Measurements from ENCODE around the gene RNASE7. TPM values are rescaled to one million over a fixed set of nuclear protein-coding genes. Genes with fewer than 3 reads are reported as not detected.

RNASE7 gene
- total RNA-seq, 1 donor from 2014 or later = not detected

DNA sequence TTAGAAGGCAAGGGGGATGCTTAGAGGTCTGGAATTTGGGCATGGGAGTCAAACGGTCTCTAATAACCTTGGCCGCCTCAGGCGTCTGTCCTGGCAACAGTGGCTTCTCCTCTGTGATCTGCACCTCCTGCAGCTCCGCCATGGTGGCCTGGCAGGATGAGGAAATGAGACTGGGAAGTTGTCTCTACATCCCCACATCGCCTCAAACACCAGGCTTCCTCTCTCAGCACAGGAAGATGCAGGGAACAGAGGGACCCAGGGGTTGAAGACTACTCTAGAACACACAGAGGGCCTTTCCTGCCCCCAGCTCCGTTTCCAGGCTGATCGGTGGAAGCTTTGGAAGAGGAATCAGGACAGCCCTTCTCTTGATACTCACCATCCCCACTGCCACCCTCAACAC lies 19.0 kb upstream of the RNASE7 start:
- FAIRE-seq = no peak
- DNase-seq (ENCODE audit: low spot score in 2 of 2) = no peak

DNA sequence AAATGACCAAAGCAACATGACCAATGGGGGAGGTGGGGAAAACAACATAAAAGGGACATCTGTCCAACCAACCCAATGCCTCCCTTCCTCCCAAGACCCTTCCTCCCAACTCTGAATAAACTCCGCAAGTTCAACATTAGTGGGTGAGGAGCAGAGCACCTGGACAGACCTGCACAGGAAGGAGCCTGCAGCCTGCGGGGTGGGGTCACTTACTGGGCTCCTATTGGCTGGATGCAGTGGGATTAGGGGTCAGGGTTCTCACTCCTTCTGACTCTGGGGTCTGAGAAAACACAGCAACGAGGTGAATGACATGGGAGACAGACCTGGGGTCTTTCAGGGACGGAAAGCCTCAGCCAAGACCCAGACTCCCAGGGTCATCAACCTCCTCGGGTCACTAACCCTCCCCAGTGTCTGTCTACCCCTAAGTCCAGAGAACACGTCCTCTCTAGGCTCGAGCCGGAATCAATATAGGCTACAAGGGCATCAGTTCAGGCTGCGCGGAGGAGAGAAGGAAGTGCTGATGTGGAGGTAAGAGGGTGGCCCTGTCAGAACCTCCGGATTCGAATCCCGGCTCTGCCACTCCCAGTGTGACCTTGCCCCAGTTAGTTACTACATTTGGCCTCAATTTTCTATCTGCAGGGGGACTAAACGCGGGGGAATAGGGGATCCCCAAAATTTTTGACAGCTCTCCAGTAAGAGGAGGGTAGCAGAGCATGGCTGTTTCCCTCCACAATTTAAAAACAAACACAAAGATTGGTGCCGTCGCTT lies 18.2 kb upstream of the RNASE7 start:
- FAIRE-seq (no peak), DNase-seq (ENCODE audit: low spot score in 2 of 2) (no peak)

DNA sequence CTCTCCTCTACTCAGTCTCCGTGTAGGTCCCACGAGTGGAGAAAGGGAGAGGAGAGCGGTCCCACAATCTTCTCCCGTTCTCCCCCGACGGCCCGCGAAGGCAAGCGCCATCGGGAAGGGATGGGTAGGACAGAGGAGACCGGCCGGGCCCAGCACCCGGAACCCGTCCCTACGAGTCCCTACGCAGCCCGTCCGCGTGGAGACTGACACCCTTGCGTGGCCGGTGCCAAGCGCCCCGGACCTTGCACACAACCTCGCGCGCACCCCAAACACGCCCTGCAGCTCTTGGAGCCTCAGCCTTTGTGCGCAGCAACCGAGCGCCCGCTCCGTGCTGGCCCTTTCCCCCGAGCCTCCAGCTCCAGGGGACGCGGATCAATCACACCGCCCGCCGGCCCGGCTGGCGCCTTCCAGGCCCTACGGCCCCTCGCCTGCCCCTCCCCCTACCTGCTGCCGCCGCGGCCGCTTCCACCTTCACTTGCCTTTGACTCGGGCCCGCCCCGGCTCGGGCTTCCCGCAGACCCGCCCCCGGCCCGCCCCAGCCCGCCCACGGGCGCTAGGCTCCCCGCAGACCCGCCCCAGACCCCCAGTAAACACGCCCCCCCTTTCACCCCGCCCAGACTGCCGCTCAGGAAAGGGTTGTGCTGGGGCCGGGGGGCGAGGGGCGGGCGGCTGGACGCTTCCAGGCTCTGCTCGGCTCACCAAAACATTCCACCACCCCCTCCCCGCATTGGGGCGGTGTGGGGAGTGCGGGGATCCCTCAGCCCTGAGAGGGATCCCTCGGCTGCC lies 17.4 kb upstream of the RNASE7 start, which contains the start of gene NDRG2:
Gene NDRG2 (minus strand): TSS at position 477 of the 786 bp plus-strand sequence. CDS start 1,746 bp downstream, outside the sequence.
- FAIRE-seq (no peak), DNase-seq (ENCODE audit: low spot score in 2 of 2) (peak; percentile 79 to 86)

DNA sequence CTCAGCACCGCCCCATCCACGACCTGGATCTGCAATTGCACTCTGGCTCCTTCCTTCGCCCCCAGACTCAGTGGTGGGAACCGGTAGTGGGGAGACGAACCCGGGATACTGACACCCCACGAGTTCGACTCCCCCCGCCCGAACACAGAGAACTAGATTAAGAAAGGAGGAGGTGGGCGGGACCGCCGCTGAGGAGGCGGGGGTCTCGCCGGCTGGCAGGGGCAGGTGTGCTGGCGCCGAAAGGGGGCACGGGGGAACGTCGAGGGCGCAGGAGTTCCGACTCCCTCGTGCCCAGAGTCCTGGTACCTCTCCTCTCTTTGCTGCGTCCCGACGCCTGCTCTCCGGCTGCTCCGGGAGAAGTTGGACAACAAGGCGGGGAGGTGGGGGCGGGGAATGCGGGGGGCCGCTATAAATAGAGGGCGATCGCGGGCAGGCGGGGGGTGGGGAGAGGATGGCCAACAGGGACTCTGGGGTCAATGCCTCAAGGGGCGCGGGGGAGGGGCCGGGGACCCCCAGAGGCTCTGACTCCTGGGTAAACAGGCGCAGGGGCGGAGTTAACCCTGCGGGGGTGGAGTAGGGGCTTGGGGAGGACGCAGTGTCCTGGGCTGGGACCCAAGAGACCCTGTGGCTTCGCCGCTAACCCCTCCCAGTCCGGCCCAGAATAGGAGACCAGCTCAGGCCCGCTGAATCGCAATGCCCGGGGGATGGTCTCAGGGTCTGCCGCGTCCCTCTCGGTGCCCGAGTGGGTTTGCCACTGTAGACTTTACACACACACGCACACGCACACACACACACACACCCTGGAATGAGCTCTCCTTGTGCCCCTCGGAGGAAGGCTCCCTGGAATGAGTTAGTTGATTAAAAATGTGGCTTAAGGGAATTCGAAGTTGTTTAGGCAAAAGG lies 16.5 kb upstream of the RNASE7 start:
- FAIRE-seq (no peak), DNase-seq (ENCODE audit: low spot score in 2 of 2) (peak; percentile 72 to 80)

DNA sequence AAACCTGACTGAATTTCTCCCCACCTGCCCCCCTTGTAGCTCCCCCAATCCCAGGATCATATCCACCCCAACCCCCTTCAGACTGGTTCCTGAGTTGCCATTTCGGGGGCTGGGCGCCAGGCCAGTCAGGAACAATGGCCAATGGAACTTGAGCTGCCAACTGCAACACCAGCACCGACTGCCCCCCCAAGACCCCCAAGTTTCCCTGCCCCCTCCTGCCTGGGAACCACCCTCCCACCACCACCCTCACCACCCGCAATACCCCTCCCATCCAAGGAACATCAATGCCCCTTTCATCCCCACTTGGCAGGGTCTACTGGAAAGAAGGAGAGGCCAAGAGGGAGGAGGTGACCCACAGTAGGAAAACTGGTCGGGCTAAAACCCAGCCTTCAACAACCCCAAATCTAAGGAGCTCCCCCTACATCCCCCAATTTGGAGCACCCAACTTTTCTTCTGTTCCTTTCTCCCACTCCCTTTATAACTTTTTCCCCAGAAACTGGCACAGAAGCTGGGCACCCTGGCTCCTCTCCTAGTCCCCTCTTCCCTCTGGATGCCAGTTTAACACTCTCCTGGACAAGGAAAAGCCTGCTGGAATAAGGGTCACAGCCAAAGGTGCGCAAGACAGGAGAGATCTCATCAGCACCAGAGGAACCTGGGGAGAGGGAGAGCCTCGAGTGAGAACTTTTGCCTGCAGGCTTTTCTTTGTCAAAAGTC lies 15.7 kb upstream of the RNASE7 start:
- FAIRE-seq (no peak), DNase-seq (ENCODE audit: low spot score in 2 of 2) (peak; percentile 62 to 78)

DNA sequence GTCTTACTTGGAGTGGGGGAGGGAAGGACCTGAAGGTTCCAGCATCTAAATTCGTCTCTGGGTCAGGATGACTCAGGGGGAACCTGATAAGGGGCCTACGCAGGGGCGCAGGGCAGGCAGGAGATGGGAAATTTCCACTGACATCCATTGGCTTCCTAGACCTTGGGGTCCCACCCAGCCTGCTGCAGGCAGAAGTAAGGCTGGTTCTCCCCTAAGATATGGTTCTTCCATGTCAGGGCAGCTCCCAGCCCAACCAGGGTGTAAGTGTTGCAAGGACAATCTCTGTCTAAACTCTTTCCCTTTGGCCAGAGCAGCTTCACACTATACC lies 15.2 kb upstream of the RNASE7 start:
- FAIRE-seq = no peak

DNA sequence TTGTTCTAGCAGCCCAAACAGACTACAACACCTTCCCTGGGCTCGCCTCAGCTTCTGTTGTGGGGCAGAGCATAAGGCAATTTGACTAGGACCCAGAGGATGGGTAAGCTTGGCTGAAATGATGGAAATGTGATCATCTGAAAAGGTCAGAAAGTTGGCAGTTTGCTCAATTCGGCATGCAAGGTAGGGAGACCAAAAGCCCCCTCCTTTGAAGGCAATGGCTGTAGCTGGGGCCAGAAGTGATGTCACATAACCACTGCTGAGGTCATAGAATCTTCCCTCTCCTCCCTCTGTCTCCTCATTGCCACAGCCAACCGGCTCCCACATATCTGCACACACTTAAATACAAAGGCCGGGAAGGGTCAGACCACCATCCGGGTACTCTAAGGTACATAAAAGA lies 12.2 kb upstream of the RNASE7 start, which contains the start of gene TPPP2:
Gene TPPP2 (plus strand): TSS at position 301 of the 400 bp plus-strand sequence. CDS start 365 bp downstream, outside the sequence.
- DNase-seq (ENCODE audit: low spot score in 2 of 2) = no peak
- FAIRE-seq = no peak

More for the DNA sequence above, 15.2 kb upstream of the RNASE7 start:
- DNase-seq (ENCODE audit: low spot score in 2 of 2) = no peak

DNA sequence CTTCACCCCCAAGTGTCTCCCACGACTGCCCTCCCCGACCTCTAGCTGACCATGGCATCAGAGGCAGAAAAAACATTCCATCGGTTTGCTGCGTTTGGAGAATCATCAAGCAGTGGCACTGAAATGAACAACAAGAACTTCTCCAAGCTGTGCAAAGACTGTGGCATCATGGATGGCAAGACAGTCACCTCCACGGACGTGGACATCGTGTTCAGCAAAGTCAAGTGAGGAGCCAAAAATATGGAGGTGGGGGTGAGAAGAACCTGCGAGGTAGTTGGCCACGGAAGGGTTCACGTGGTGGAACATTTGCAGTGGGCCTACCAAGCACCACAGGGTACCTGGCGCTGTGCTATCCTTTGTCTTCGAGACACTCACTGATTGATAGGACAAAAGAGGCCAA lies 11.6 kb upstream of the RNASE7 start:
- FAIRE-seq (no peak), DNase-seq (ENCODE audit: low spot score in 2 of 2) (no peak)

DNA sequence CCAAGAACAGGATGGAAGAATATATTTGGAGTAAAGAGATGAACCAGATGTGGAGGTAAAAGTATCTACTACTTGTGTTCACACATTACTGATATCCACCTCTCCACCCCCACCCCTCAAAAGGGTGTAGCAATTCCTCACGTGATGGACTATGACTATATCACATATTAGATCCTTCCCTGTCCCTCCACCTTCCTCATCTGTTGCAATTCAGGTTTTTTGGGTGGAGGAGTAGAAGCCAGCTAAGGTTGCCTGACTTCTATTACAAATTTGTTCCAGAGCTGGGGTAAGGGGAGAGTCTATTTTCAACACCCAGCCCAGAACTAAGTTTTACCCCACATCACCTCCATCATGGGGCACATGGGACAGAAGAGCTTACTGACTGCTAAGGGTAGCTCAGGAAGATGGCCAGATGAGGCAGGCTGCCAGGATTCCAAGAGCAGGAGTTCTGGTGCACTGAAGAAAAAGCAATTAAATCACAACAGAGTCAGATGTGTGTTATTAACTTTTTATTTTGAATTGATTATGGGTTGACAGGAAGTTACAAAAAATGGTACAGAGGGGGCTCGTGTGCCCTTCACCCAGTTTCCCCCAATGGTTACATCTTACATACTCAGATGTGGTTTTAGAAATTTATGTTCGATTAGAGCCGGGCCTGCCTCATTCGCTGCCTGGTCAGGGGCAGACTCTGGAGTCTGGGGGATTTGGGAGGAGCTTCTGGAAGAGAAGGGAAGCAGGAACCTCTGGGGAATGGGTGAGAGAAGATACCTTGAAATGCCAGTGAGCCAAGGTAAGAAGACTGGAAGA lies 9.6 kb upstream of the RNASE7 start:
- no peak for DNase-seq (ENCODE audit: low spot score in 2 of 2)
- no peak for FAIRE-seq

DNA sequence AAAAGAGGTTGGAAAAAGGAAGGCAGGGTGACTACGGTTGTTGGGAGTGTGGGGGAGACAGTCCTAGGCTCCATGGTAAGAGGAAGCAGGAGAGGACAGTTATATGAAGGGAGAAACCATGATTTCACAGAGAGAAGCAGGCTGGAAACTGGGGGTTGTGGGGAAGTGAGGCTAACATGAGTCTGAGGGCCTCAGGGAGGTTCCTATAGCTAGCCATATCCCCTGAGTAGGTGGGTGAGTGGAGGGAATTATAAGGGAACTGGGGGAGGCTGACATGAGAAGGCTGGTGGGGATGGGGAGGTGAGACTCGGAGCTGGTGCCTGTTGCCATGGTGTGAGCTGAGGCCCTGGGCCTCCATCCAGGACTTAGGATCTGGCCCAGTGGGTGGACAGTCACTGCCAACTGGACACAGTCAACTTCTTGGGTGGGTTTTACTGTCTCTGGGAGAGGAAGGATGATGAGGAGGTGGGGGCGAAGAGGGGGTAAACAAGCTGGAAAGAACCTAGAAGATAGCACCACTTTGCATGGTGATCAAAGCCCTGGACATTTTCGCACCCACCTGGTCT lies 8.9 kb upstream of the RNASE7 start:
- DNase-seq (ENCODE audit: low spot score in 2 of 2) (no peak), FAIRE-seq (no peak)

DNA sequence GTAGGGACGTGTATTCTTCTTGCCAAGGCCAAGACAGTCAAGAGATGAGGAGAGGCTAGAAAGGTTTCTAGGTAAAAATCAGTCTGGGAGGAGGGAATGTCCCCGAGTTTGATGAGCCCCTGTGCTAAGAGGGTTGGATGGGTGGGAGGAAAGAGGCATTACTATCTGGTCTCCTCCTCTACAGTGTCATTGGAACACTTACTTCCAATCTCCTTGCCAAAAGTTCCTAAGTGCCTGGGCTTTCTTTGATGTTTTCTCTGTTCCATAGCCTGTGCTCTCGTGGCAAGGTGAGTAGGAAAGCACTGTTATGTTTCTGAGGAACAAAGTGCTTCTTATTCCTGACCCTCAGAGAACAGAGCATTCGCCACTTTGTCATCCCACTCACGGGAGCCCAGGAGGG lies 7.5 kb upstream of the RNASE7 start, which contains the start of gene RNASE13:
Gene RNASE13 (minus strand): TSS at position 101 of the 400 bp plus-strand sequence. CDS start 519 bp downstream, outside the sequence.
- no peak for FAIRE-seq

DNA sequence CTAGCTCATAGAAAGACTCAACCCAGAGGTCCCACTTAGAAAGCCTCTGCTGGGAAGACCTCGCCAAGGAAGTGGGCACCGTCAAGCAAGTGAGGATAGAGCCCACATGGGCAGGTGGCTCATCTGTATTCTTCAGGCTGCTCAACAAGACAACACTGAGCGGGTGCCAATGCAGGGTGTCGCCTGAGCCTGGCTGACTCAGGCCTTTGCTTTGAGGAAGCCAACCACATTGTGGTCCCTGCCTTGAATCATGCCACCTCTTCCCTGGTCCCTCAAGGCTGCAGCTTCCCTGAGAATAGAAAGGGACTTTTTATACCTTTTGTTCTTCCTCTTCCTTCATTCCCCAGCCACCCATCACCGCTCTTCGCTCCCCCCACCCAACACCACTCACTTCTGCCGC lies 5.4 kb upstream of the RNASE7 start:
- DNase-seq (ENCODE audit: low spot score in 2 of 2) (no peak), FAIRE-seq (no peak)

More for the DNA sequence above, 7.5 kb upstream of the RNASE7 start, which contains the start of gene RNASE13:
- no peak for DNase-seq (ENCODE audit: low spot score in 2 of 2)

DNA sequence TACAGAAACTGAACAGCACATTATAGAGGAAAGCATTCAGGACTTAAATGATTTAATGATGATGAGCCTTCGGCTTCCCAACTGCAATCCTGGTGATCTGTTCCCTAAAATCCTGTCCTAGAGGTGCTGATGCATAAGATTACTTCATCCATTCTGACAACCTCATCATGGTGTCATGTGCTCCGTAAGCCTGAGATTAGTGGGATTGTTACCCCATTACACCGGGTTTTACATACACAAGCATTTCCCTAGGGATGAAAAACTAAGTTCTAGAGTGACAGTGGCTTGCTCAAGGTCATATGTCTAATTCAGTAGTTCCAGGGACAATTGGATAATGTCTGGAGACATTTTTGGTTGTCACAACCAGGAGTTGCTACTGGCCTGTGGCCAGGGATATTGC lies 5.0 kb upstream of the RNASE7 start:
- FAIRE-seq (no peak), DNase-seq (ENCODE audit: low spot score in 2 of 2) (no peak)

DNA sequence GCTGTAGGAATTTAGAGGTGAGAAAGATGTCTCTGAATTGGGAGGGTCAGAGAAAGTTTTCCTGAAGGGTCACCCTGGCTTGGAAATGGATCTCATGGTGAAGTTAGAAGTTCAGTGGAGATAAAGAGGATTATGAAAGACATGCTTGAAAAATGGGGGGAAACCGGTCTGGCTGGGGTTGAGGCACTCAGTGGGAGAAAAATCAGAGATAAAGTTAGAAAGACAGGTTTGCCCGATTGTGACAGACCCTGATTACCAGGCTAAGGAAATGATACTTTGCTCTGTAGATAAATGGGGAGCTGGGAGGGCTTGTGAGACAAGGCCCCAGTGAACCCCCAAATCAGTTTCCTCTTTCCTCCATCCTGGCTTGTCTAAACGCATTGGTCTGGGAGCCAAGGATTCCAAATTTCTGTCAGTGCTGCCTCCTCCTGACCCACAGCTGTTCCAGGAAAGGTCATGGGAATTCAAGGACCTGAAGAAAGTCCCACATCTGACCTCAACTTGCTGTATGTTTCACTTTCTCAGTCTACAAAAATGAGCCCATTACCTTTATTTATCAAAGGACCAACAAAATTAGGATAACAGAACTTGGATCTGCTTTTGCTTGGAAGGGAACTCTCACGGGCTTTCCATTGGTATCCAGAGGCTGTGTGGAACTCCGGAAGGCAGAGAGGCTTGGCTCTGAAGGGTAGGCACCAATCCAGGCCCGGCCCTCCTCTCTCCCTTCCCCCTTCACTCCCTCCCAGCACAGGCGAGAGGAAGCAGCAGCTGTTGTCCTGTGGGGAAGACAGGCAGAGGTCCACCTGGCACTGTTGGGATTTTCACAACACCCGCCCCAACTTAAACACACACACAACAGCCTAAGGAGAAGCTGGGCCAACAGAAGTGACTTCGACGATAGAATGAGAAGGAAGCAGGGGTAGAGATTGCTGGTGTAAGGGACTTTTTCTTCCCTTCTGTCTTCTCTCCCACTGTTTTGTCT lies 3.4 kb upstream of the RNASE7 start:
- peak in 1 of 2 donors; percentile 45 for DNase-seq (ENCODE audit: low spot score in 2 of 2)
- no peak for FAIRE-seq

DNA sequence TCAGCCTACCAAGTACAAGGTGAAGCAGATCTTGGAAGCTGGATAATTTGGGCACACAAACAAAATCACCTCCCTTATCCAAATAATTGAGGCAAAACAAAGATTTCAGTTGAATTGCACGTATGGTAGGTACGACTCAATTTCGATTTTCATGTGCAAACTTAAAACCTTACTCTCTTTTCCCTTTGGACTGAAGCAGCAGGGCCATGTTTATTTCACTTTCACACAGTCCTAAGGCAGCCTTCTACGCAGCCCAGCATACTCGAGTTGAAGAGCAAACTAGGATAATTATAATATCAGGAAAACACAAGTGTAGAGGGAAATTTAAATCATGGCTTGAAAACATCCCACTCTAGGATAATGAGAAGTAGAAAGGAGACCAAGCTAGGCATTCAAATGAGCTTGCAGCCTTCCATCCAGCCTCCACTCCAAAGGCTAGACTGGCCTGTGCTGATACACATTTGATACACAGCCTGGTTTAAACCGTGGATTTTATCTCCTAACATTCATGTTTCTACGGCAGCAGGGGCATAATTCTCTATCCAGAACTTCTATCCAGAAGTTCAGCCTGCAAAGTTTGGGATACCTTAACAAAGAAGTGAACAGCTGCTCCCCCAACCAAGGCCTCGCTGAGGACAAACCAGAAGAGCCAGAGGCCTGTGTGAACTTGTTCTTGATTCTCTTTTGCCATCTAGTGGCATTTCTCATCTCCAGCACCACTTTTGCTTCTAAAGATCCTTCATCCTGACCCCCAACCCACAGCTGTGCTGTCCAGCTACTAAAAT lies 2.4 kb upstream of the RNASE7 start:
- no peak for FAIRE-seq
- DNase-seq (ENCODE audit: low spot score in 2 of 2) = peak; percentile 49 to 56

DNA sequence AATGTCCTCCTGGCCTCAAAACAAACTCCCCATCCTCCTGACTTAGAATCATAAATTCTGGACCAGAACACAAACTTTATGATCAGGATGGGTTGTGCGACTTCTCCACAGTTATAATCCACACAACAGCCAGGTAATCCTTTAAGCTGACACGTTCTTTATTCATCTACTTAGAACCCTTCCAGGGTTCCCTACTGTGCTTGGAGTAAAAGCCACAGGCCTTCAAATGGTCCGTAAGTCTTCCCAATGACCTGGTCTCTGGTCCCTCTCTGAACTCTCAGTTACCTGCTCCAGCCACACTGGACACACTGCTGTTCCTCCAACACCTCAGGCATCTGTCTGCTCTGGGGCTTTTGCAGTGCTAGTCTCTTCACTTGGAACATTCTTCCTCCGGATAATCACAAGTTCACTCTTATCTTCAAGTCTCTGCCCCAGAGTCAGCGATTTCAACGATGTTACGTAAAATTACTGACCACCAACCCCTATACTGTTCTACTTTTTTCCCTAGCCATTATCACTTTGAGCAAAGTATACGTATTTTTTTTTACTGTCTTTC lies 1.7 kb upstream of the RNASE7 start:
- no peak for FAIRE-seq
- no peak for DNase-seq (ENCODE audit: low spot score in 2 of 2)

Measured in frontal cortex (tissue), 4 donors.